Measurements from ENCODE around the gene CACUL1. TPM values are rescaled to one million over a fixed set of nuclear protein-coding genes. Genes with fewer than 3 reads are reported as not detected.
"Not testable (repeated sequence)": the region's sequence is repeated elsewhere in the genome, so short reads cannot be mapped to it uniquely, and the experiment has no call there.

Gene CACUL1
- total RNA-seq, result 22.5 and 23.5 TPM in 2 replicates

DNA sequence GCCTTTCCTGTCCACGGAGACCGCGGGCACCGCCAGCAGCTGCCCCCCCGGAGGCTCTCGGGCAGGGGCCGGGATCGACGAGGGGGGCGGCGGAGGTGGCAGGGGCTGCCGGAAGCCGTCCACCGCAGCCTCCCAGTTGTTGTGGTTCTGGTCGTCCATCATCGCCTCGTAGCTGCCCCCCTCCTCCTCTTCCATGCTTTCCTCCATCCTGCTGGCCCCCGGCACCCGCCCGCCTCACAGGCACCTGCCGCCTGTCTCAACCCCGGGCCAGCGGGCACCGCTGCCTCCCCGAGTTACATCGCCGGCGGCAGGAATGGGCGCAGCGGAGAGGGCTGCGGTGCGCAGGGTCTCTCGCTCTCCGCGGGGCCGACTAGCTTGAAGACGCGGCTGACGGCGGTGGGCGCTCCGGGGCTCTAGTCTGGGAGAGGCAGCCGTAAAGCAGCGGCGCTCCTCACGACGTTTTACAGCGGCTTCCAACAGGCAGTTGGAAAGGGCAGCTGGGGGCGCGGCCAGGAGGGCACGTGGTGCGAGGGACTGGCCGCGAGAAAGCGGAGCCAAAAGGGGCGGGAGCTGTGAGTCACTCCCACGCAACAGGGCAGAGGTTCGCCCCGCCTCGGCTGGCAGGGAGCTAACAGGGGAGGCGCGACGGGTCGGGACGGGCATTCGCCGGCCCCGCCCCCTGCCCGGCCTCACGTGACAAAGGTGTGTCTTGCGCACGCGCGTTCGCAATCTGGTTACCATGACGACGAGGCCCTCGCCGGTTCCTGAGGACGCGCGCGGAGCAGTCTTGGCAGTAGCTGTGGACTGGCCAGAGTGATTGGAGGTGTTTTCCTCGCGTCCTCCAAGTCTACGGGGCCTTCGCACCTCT lies at the start of gene CACUL1:
Gene CACUL1, minus strand, starts transcription at position 415 of the 868 bp plus-strand sequence. Its CDS starts 208 bp downstream, at position 207.
- intact Hi-C loops (cut with micrococcal nuclease), result loop anchor here (1.0 to 10.0 kb wide), 9 partner anchors 22 to 1380 kb away; partner anchors contain the start of genes EIF3A, FAM204A, GRK5 and MCMBP

DNA sequence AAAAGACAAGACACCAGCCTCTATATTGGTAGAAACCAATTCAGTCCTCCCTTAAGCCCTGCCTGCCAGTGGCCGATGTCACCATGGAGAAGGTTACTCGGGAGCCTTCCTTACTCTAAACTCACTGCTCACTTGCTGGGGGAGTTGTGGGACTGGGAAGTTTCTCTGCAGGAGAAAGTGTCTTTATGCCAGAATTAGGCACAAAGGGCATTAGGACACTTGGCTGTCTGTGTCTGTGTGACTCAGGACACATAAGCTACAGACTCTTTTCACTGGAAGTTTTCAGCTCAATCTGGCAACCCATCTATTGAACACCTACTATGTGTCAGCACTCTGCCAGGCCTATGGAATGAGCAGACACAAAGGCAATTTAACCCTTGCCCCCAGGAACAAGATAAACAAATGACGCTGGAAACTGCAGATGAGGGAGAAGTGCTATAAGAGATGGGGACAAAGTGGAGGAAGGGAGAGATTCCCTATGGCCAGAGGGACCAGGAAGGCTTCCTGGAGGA lies 49.5 kb upstream of the CACUL1 start:
- intact Hi-C loops (cut with micrococcal nuclease), result no loop called here

DNA sequence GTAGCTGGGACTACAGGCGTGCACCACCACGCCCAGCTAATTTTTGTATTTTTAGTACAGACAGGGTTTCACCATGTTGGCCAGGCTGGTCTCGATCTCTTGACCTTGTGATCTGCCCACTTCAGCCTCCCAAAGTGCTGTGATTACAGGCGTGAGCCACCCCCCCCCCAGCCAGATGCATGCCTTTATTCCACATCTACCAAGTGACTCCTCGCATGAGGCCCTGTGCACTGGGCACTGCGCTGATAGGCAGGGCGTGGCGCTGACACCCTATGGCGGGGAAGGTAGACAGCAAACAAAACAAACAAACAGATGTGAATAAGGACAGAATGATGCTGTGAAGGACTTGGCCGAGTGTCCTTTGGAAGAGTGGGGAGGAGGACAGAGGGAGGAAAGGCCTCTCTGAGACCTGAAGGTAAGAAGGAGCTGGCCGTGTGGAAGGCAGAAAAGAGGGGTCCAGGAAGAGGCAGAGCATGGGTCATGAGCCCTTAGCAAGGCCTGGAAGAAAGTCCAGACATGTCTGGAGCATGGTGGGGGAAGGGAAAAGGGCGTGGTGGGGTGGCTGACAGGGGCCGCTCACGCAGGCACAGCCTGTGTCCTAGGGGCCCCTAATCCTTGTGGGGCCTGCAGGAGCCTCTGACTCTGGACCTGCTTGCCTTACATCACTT lies 47.5 kb upstream of the CACUL1 start:
- intact Hi-C loops (cut with micrococcal nuclease), result no loop called here

DNA sequence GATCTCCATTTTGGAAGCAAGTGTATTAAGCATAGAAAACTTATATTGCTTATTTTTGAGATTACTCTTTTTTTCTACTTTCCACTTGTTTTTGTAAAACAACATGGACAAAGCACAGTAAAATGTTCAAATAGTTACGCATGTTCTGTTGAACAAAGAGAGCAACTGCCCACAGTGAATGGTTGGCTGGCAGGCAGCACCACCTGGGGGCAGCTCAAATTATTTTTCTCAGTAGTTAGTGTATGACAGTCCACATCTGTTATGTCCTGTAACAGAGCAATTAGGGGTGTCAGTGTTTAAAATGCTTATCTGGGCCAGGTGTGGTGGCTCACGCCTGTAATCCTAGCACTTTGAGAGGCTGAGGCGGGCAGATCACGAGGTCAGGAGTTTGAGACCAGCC lies 46.1 kb upstream of the CACUL1 start:
- intact Hi-C loops (cut with micrococcal nuclease), result no loop called here

DNA sequence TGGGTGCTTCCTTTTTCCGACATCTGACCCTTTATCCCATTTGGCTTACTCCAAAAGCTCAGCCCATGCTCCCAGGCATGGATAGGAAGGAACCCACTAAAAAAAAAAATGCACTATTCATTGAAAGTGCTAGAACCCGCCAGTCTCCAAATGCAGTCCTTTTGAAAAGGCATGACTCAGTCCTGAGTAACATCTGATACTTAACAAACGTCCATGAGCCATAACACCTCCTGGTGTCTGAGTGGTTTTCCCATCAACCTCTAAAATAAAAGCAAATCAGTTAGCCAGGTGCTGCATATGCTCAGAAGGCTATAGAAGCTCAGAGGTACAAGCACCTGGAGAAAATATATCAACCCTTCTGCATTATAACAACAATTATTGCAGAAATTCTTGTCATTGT lies 45.0 kb upstream of the CACUL1 start:
- intact Hi-C loops (cut with micrococcal nuclease), result no loop called here

DNA sequence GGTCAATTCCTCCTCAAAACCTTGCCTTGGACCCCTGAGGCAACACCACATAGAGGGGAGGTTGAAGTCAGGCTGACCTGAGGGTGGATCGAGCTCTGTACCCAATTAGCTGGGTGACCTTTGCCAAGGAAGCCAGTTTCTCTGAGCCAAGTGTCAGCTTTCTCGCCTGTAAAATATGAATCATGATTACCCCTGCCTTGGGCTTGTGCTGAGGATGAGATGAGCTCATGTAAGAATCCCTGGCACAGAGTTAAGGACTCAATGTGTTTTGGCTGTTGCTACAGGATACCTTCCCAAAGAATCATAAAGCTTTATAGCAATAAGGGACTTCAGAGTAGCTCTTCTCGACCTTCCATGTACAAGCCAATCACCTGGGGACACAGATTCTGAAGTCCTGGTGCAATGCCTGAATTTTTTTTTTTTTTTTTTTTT lies 43.5 kb upstream of the CACUL1 start:
- intact Hi-C loops (cut with micrococcal nuclease), result no loop called here

DNA sequence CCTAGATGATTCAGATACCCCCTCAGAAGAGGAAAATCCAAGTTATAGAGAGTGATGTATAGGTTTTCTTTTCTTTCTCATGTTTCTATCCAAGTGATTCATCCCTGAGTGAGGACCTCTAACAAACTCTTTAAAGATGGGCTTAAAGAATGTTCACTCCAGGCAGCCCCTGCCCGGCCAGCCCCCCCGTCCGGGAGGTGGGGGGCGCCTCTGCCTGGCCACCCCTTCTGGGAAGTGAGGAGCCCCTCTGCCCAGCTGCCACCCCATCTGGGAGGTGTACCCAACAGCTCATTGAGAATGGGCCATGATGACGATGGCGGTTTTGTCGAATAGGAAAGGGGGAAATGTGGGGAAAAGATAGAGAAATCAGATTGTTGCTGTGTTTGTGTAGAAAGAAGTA lies 40.2 kb upstream of the CACUL1 start:
- intact Hi-C loops (cut with micrococcal nuclease), result not testable (repeated sequence)

DNA sequence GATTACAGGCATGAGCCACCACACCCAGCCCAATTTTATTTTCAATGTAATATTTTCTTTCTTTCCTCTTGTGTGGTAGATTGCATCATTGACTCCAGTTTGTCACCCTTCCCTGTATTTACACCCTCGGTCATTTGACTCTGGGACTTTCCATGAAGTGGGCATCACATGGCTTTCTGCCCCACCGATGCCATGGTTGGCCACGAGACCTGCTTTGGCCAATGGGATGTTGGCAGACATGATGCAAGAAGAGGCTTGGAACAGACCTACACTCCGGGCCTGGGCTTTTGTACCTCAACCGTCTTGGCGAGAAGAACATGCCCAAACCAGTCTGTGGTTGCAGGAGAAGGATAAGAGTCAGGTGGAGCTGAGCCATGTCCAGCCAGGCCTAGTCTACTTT lies 38.8 kb upstream of the CACUL1 start:
- intact Hi-C loops (cut with micrococcal nuclease), result no loop called here

DNA sequence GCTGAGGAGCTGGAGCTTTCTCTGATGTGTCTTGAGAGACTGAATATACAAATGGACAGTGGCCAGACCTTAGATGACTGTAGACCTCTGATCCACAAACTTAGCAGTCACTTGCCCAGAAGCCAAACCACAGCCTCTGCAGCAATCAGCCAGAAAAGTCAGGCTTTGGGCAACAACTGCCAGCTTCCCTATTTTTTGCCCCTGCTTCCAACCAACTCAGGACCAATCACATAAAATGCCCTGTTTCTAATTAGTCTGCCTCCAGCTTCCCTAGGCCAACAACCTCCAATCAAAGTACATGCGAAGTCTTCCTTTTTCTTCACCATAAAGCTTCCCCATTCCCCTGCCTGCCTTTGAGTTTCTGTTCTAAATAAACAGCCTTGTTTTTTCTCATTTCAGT lies 37.8 kb upstream of the CACUL1 start:
- intact Hi-C loops (cut with micrococcal nuclease), result no loop called here

DNA sequence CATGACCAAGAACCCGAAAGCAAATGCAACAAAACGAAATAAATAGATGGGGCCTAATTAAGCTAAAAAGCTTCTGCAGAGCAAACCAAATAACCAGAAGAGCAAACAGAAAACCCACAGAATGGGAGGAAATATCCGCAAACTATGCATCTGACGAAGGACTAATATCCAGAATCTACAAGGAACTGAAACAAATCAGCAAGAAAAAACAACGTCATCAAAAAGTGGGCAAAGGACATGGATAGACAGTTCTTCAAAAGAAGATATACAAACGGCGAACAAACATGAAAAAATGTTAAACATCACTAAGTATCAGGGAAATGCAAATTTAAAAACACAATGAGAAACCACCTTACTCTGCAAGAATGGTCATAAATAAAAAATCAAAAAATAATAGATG lies 35.3 kb upstream of the CACUL1 start:
- intact Hi-C loops (cut with micrococcal nuclease), result no loop called here

DNA sequence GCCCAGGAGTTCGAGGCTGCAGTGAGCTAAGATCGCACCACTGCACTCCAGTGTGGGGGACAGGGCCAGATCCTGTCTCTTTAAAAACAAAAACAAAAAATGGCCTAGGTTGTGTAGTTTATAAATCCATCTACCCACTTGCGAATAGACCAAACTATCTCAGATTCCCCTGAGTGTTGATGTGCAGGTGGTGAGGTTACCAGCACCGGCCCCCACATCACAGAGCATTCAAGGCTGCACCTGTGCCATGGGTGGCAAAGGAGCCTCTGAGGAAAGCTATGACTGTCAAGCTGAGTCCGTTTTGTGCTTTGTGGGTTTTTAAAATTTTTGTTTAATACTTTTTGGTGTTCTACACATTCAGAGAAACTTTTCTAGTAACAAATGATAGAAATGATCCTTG lies 30.8 kb upstream of the CACUL1 start:
- intact Hi-C loops (cut with micrococcal nuclease), result no loop called here

DNA sequence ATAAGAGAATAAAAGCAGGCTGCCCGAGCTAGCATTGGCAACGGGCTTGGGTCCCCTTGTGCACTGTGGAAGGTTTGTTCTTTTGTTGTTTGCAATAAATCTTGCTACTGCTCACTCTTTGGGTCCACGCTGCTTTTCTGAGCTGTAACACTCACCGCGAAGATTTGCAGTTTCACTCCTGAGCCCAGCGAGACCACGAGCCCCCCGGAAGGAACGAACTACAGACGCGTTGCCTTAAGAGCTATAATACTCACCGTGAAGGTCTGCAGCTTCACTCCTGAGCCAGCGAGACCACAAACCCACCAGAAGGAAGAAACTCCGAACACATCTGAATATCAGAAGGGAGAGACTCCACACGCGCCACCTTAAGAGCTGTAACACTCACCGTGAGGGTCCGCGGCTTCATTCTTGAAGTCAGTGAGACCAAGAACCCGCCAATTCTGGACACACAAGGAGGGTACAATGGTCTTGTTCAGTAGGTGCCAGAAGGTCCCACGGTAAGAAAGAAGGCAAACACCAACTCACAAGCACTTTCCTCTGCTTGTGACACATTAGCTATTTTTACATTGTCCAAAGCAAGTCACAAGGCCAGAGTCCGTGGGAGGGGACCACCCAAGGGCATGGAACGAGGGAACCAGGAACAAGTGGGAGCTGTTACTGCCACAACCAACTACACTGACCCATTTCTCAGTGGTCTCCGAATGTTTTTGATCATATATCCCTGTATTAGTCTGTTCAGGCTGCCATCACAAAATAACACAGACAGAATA lies 29.2 kb upstream of the CACUL1 start:
- intact Hi-C loops (cut with micrococcal nuclease), result no loop called here

DNA sequence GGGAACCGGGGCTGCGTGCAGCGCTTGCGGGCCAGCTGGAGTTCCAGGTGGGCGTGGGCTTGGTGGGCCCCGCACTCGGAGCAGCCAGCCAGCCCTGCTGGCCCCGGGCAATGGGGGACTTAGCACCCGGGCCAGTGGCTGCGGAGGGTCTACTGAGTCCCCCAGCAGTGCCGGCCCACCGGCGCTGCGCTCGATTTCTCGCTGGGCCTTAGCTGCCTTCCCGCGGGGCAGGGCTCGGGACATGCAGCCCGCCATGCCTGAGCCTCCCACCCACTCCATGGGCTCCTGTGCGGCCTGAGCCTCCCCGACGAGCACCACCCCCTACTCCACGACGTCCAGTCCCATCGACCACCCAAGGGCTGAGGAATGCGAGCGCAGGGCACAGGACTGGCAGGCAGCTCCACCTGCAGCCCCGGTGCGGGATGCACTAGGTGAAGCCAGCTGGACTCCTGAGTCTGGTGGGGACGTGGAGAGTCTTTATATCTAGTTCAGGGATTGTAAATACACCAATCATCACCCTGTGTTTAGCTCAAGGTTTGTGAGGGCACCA lies 28.2 kb upstream of the CACUL1 start:
- intact Hi-C loops (cut with micrococcal nuclease), result not testable (repeated sequence)

DNA sequence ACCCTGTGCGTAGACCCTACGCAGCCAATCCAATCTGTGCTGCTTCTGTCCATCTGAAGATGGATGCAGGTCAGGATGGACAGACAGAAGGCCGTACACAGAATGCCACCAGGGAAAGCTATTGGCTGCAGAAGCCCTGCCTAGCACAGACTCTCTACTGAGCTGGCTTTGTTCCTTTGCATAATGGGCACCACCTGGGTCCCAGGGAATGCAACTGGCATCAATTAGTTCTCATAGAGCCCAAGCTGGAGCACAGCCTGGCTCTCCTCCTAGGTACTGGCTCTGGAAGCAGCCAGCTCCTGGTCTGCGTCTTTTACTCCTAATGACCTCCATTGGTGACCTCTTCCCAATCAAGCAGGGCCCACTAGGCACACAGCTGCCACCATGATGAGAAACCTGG lies 26.8 kb upstream of the CACUL1 start:
- intact Hi-C loops (cut with micrococcal nuclease), result no loop called here

DNA sequence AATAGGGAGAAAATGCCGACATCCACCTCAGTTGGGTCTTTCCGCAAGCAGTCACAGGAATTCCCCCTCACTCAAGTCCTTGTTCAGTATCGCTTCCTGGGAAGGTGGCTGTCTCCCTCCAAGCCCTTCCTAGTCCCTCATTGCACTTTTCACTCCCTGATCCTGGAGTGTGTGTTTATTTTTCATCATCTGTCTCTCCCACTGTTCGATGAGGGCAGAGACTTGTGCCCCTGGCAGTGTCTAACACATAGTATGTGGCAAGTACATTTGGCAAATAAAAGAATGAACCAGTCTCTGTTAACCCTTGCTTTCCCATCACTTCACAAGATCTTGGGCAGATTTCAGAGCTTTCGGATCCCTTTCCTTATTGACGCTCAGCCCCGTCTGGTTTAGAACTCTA lies 24.0 kb upstream of the CACUL1 start:
- intact Hi-C loops (cut with micrococcal nuclease), result no loop called here

DNA sequence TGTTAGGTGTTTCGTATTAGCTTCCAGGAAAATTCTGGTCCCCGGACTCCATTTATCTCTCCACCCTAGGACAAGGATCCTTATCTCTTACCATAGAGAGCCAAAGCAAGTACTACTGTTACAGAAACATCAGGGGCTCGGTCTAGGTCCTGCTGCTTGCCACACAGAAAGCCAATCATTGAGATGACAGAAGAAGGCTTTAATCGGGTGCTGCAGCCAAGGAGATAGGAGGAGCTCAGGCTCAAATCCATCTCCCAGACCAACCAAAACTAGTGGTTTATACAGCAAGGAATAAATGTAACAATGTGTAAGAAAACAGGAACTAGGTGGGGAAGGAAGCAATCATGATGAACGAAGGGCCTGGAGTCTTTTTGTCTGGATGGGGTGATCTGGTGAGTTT lies 22.2 kb upstream of the CACUL1 start:
- intact Hi-C loops (cut with micrococcal nuclease), result no loop called here

DNA sequence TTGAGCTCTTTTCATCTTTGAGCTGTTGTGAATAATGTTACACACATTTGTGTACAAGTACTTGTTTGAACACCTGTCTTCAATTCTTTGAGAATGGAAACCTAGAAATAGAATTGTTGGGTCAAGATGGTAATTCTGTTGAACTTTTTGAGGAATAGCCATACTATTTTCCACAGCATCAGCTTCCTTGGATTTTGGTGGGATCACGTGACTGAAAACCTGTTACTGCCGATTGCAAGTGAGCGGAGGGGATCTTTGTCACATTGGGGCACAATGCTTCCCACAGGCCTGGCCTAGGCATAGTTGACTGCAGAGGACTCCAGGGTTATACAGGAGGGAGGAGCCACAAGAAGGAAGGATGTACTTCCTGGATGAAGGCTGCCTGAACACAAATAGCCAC lies 21.3 kb upstream of the CACUL1 start:
- intact Hi-C loops (cut with micrococcal nuclease), result no loop called here

DNA sequence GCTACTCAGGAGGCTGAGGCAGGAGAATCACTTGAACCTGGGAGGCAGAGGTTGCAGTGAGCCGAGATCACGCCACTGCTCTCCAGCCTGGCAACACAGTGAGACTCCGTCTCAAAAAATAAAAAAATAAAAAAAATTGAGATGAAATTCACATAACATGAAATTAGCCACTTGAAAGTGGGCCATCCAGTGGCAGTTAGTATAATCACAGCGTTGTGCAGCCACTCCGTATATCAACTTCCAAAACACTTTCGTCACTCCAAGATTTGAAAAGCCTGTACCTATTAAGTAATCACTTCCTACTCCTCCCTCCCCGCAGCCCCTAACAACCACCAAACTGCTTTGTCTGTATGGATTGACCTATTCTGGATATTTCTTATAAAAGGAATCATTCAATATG lies 20.7 kb upstream of the CACUL1 start:
- intact Hi-C loops (cut with micrococcal nuclease), result no loop called here

DNA sequence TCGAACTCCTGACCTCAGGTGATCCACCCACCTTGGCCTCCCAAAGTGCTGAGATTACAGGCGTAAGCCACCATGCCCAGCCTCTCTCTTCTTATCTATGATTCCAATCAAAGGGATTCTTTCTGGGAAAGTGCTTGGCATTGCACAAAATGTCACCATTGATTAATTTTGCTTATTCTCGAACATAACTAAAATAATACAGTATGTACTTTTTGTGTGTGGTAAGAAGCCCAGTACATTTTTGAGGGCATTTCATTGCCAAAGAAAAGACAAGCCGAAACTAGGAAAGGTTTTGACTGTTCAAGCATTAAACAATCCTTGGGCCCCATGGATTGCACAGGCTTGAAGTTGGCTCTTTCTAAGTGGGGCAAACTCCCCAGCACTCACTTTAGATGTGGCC lies 18.3 kb upstream of the CACUL1 start:
- intact Hi-C loops (cut with micrococcal nuclease), result no loop called here

DNA sequence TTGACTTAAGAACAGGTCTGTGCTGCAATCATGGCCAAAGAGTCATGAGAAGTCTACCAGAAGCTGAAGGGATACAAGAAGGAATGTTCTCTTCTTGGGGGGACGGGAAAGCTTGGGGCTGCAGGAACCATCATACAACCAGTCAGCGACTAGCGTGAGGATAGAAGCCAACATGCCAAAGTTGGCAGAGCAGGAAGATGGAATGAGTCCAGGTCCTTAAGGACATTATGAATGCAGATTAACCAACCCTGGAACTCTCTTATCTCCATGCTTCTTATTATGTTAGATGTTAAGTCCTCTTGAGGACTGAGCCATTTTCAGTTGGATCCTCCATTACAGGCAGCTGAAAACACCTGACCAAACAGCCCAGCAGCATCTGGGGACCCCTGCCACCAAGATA lies 17.2 kb upstream of the CACUL1 start:
- intact Hi-C loops (cut with micrococcal nuclease), result no loop called here

DNA sequence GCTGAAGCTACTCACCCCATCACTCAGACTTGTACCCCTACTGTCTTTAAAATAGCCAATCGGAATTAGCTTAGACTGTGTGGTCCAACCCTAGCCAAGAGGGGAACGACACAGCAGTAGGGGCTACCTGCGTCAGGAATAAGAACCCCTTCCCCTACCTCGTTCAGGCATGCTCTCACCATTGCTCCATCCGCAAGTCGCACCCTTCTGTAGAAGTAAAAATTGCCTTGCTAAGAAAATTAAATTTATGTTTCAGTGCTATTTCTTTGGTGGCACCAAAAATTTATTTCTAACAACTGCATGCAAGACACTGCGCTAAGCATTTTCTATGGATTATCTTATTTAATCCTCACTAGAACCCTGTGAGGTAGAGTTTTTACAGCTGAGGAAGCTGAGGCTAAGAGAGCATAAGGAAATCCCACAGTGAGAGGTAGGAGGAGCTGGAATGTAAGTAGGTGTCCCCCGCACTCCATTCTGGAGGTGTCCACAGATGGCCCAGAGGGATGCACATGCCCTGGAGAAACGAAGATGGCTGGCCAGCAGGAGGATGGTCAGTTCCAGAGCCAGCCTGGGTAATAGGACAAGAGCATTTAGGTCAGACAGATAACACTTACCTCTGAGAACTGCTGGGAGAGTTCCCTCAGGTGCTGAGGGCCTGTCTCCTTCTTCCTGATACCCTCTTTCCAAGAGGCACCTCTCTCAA lies 15.3 kb upstream of the CACUL1 start:
- intact Hi-C loops (cut with micrococcal nuclease), result no loop called here

All from T-helper 2 cell treated with Interferon-gamma antibody and Interleukin-4, amounts not matched to agents 100 ng/mL and 5 ng/mL, for 36 hours (primary cell).